Osteocyte (in vitro differentiated cells): ENCODE results near the gene GPC6. TPM values are rescaled to one million over a fixed set of nuclear protein-coding genes. Genes with fewer than 3 reads are reported as not detected.
"Not testable (repeated sequence)": the region's sequence is repeated elsewhere in the genome, so short reads cannot be mapped to it uniquely, and the experiment has no call there.

Experiments used
- DNase-seq: peaks from one replicate; pipeline ENCODE4 v3.0.0; 2021; ENCODE audit warnings: mixed read lengths; ENCODE audit not compliant: unreplicated experiment; ENCODE audit errors: extremely low spot score
- H3K27ac Mint-ChIP-seq: one replicate; pipeline ENCODE4 v1.8.0; 2021; ENCODE audit warnings: mild to moderate bottlenecking, mixed read lengths; ENCODE audit not compliant: unreplicated experiment
- H3K27me3 Mint-ChIP-seq: one replicate; pipeline ENCODE4 v1.8.0; 2021; ENCODE audit warnings: mixed read lengths; ENCODE audit not compliant: unreplicated experiment
- H3K36me3 Mint-ChIP-seq: one replicate; pipeline ENCODE4 v1.8.0; 2021; ENCODE audit warnings: mixed read lengths; ENCODE audit not compliant: unreplicated experiment
- H3K4me1 Mint-ChIP-seq: one replicate; pipeline ENCODE4 v1.8.0; 2021; ENCODE audit warnings: mixed read lengths; ENCODE audit not compliant: unreplicated experiment
- H3K4me3 Mint-ChIP-seq: one replicate; pipeline ENCODE4 v1.8.0; 2021; ENCODE audit warnings: mild to moderate bottlenecking, moderate library complexity, mixed read lengths; ENCODE audit not compliant: unreplicated experiment
- H3K9me3 Mint-ChIP-seq: one replicate; pipeline ENCODE4 v1.8.0; 2021; ENCODE audit warnings: mixed read lengths; ENCODE audit not compliant: unreplicated experiment
- total RNA-seq: library from RNA; stranded (reverse); gene quantifications from 2 replicates; pipeline ENCODE4 v1.2.1, GENCODE V29; 2021
- TF ChIP-seq, protein P1 (sequence below): fragments of 200-600 bp; sonication (generic); IDR thresholded peaks from 2 replicates; pipeline ENCODE4 v1.5.0; 2021; ENCODE audit warnings: antibody characterized with exemption, mild to moderate bottlenecking, moderate library complexity

Gene GPC6
- total RNA-seq, 1 donor from 2014 or later, result 125 TPM

DNA sequence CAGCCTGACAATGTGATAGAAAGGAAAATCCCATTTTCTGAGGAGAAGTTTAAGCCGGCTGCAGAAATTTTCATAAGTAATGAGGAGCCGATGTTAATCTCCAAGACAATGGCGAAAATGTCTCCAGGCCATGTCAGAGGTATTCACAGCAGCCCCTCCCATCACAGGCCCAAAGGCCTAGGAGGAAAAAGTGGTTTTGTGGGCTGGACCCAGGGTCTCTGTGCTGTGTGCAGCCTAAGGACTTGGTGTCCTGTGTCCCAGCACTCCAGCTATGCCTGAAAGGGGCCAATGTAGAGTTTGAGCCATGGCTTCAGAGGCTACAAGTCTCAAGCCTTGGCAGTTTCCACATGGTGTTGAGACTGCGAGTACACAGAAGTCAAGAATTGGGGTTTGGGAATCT lies 32.9 kb upstream of the GPC6 start:
- TF ChIP-seq, protein P1, sequence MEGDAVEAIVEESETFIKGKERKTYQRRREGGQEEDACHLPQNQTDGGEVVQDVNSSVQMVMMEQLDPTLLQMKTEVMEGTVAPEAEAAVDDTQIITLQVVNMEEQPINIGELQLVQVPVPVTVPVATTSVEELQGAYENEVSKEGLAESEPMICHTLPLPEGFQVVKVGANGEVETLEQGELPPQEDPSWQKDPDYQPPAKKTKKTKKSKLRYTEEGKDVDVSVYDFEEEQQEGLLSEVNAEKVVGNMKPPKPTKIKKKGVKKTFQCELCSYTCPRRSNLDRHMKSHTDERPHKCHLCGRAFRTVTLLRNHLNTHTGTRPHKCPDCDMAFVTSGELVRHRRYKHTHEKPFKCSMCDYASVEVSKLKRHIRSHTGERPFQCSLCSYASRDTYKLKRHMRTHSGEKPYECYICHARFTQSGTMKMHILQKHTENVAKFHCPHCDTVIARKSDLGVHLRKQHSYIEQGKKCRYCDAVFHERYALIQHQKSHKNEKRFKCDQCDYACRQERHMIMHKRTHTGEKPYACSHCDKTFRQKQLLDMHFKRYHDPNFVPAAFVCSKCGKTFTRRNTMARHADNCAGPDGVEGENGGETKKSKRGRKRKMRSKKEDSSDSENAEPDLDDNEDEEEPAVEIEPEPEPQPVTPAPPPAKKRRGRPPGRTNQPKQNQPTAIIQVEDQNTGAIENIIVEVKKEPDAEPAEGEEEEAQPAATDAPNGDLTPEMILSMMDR, result no peak
- Mint-ChIP-seq H3K27me3 (peaks cover 3% of the 10 kb centered on the region), H3K9me3 (peaks cover 20% of the 10 kb centered on the region), H3K36me3 (no peaks in the 10 kb centered on the region), H3K4me1 (no peaks in the 10 kb centered on the region), H3K27ac (no peak overlapping the region), H3K4me3 (no peak overlapping the region)
- DNase-seq, result no peak

DNA sequence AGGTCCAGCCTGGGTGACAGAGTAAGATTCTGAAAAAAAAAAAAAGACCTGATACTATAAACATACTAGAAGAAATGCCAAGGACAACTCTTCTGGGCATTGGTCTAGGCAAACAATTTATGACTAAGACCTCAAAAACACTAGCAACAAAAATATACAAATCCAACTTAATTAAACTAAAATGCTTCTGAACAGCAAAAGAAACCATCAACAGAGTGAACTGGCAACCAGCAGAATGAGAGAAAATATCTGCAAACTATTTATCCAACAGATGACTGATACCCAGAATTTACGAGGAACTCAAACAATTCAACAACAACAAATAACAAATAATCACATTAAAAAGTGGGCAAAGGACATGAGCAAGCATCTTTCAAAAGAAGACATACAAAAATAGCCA lies 26.8 kb upstream of the GPC6 start:
- TF ChIP-seq, protein P1, result no peak
- Mint-ChIP-seq H3K27ac (no peak overlapping the region), H3K4me1 (peaks cover 4% of the 10 kb centered on the region), H3K27me3 (no peaks in the 10 kb centered on the region), H3K36me3 (no peaks in the 10 kb centered on the region), H3K4me3 (no peak overlapping the region), H3K9me3 (peaks cover 25% of the 10 kb centered on the region)
- DNase-seq, result no peak

GRCh38 chr13:93200626-93201025 lies 26.0 kb upstream of the GPC6 start:
- Mint-ChIP-seq H3K4me1 (peaks cover 4% of the 10 kb centered on the region), H3K9me3 (peaks cover 17% of the 10 kb centered on the region), H3K27ac (no peak overlapping the region), H3K36me3 (no peaks in the 10 kb centered on the region), H3K27me3 (no peaks in the 10 kb centered on the region), H3K4me3 (no peak overlapping the region)
- TF ChIP-seq, protein P1, result no peak
- no peak for DNase-seq

GRCh38 chr13:93201992-93202558 lies 24.5 kb upstream of the GPC6 start:
- Mint-ChIP-seq H3K4me3 (no peak overlapping the region), H3K4me1 (peaks cover 4% of the 10 kb centered on the region)

GRCh38 chr13:93206778-93207392 lies 19.7 kb upstream of the GPC6 start:
- not testable (repeated sequence) for DNase-seq, H3K27ac Mint-ChIP-seq, H3K4me1 Mint-ChIP-seq, H3K36me3 Mint-ChIP-seq, H3K4me3 Mint-ChIP-seq, H3K27me3 Mint-ChIP-seq
- H3K9me3 Mint-ChIP-seq, result peaks cover 10% of the 10 kb centered on the region

More at GRCh38 chr13:93201992-93202558, 24.5 kb upstream of the GPC6 start:
- H3K36me3 Mint-ChIP-seq, result no peaks in the 10 kb centered on the region
- no peak for DNase-seq
- TF ChIP-seq, protein P1, result no peak
- H3K27me3 Mint-ChIP-seq, result no peaks in the 10 kb centered on the region
- no peak overlapping the region for H3K27ac Mint-ChIP-seq
- H3K9me3 Mint-ChIP-seq, result peaks cover 13% of the 10 kb centered on the region
